PC-9 (cell line): ENCODE data around the gene FASTK.

ENCODE experiments used
- EZH2 ChIP-seq: fragments of 200-600 bp; sonication (generic); IDR thresholded peaks from 2 replicates; pipeline ENCODE4 v1.8.0; 2017; ENCODE audit warnings: antibody characterized with exemption, low read depth
- TF ChIP-seq, protein P1 (sequence below): fragments of 200-600 bp; sonication (generic); conservative IDR thresholded peaks from 2 replicates; pipeline ENCODE4 v1.6.1; 2017; ENCODE audit warnings: mixed run types, antibody characterized with exemption, mild to moderate bottlenecking, moderate library complexity

GRCh38 chr7:151028948-151029501 lies 51.6 kb downstream of the FASTK start:
- TF ChIP-seq, protein P1, sequence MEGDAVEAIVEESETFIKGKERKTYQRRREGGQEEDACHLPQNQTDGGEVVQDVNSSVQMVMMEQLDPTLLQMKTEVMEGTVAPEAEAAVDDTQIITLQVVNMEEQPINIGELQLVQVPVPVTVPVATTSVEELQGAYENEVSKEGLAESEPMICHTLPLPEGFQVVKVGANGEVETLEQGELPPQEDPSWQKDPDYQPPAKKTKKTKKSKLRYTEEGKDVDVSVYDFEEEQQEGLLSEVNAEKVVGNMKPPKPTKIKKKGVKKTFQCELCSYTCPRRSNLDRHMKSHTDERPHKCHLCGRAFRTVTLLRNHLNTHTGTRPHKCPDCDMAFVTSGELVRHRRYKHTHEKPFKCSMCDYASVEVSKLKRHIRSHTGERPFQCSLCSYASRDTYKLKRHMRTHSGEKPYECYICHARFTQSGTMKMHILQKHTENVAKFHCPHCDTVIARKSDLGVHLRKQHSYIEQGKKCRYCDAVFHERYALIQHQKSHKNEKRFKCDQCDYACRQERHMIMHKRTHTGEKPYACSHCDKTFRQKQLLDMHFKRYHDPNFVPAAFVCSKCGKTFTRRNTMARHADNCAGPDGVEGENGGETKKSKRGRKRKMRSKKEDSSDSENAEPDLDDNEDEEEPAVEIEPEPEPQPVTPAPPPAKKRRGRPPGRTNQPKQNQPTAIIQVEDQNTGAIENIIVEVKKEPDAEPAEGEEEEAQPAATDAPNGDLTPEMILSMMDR = 0 out of 2 replicates have a peak, but pooled peaks have one; percentile 18
- no peak for TF ChIP-seq EZH2
